Measurements from ENCODE around the gene SLFN5. TPM values are rescaled to one million over a fixed set of nuclear protein-coding genes. Genes with fewer than 3 reads are reported as not detected.

Gene SLFN5
- total RNA-seq, 1 donor from 2014 or later, result 13.1 TPM

- DNase-seq (no peak), ATAC-seq (no peak)
- intact Hi-C loops (cut with micrococcal nuclease), result no loop called here
Measured at GRCh38 chr17:35315971-35316370, 73.1 kb downstream of the SLFN5 start.

DNA sequence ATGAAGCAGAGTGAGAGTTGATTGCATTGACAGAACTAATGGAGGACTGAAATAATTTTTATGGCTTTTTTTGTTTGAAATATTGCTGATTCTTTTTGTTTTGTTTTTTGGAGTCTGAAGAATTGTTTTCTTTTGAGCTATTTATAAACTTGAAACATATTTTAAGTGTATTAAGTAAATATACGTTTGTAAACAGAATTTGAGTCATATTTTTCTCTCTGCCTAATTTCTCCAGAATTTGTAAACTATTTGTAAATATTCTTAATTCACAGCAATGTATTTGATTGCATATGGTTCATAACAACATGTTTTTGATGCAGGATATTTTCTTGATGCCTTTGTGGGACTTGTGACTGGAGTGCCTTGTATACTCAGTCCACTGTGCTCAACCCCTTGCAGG is 79.9 kb downstream of the SLFN5 start:
- ATAC-seq (no peak), DNase-seq (no peak)
- intact Hi-C loops (cut with micrococcal nuclease), result no loop called here

Other genes with a start within 250 kb of the SLFN5 start
- gene RFFL, start 179.4 kb upstream of the SLFN5 start, total RNA-seq, result 8.5 TPM
- gene RAD51D, start 123.2 kb upstream of the SLFN5 start, total RNA-seq, result 6.4 TPM
- not detected for gene FNDC8, start 121.5 kb upstream of the SLFN5 start, total RNA-seq
- gene NLE1, start 100.8 kb upstream of the SLFN5 start, total RNA-seq, result 4.5 TPM
- 243 TPM for gene UNC45B, start 95.3 kb upstream of the SLFN5 start, total RNA-seq
- not detected for gene SLC35G3, start 48.7 kb upstream of the SLFN5 start, total RNA-seq
- gene SLFN11, start 130.5 kb downstream of the SLFN5 start, total RNA-seq, result 18.2 TPM
- 3.1 TPM for gene SLFN12, start 189.4 kb downstream of the SLFN5 start, total RNA-seq
- 3.9 TPM for gene SLFN13, start 205.7 kb downstream of the SLFN5 start, total RNA-seq

All from left ventricle myocardium superior (tissue), 1 donor.